ENCODE data around the gene GRK2. TPM values are rescaled to one million over a fixed set of nuclear protein-coding genes. Genes with fewer than 3 reads are reported as not detected.

Gene GRK2
- total and polyA plus RNA-seq, 2 donors (not counting 3 experiments of a cell fraction or from before 2014, with no cell fraction given), result 57.9 to 62.3 TPM

GRCh38 chr11:67264260-67264659, 2.0 kb upstream of the GRK2 start:
- TF ChIP-seq JUN (IDR thresholded peaks at IDR 0.05; ENCODE audit: borderline replicate concordance, insufficient read depth, insufficient read length, low read depth), result no peak
- Histone ChIP-seq H3K9me1 (replicated peaks; ENCODE audit: control insufficient read depth, extremely low read depth, insufficient read depth, low read length) (no peaks in the 10 kb centered on the region), H3K9ac (replicated peaks; ENCODE audit: extremely low read depth, insufficient read depth, low read length) (no peak overlapping the region), H3K4me2 (ENCODE audit: insufficient read depth, low read length) (no peak overlapping the region), H3K4me3 (replicated peaks in 1 of 3; ENCODE audit: insufficient read depth in 1 of 3, low read depth in 1 of 3, low read length in 3 of 3) (no peak overlapping the region), H3K9me3 (replicated peaks; ENCODE audit: control insufficient read depth, insufficient read depth, low read length) (no peaks in the 10 kb centered on the region), H3K27ac (ENCODE audit: insufficient read depth, low read depth, low read length) (no peak overlapping the region), H3K4me1 (ENCODE audit: control insufficient read depth, extremely low read depth, insufficient read depth, low read length) (peaks cover 21% of the 10 kb centered on the region), H3K27me3 (ENCODE audit: control insufficient read depth in 2 of 2, insufficient read depth in 2 of 2, low read length in 2 of 2) (no peaks in the 10 kb centered on the region), H4K20me1 (replicated peaks; ENCODE audit: control insufficient read depth, extremely low read depth, insufficient read depth, low read length) (no peaks in the 10 kb centered on the region), H3K79me2 (ENCODE audit: control insufficient read depth, insufficient read depth, low read length) (peaks cover 26% of the 10 kb centered on the region), H2AFZ (ENCODE audit: low read depth, low read length) (no peak overlapping the region), H3K36me3 (ENCODE audit: control insufficient read depth in 2 of 2, extremely low read depth in 1 of 2, insufficient read depth in 2 of 2, low read length in 2 of 2) (peaks cover 0 to 2% of the 10 kb centered on the region in 2 experiments)
- BruUV-seq (replicated peaks), result no TSS peak
- no peak for FAIRE-seq
- ChIA-PET POLR2A (no interaction called here), CTCF (interaction anchor here (1.2 to 4.9 kb wide), 8 partner anchors 13 to 182 kb away, joined by 3 to 151 read pairs (median 12); no protein-coding TSS in a partner anchor)
- no peak for DNase-seq (ENCODE audit: low read depth, low spot score)
- intact Hi-C loops (cut with micrococcal nuclease) (loop anchor here (10.0 kb wide), 1 partner anchor 241 kb away; the partner anchor contains the start of genes CDK2AP2 and PITPNM1), dilution Hi-C loops (cut with MboI; ENCODE audit: extremely low pct_ligation_motif_present, low sequenced_read_pairs) (no loop called here)

GRCh38 chr11:67264877-67265632, 1.2 kb upstream of the GRK2 start:
- no peak overlapping the region for H2AFZ ChIP-seq (ENCODE audit: low read depth, low read length)
- FAIRE-seq (no peak), DNase-seq (ENCODE audit: low read depth, low spot score) (no peak)
- H3K9me1 ChIP-seq (replicated peaks; ENCODE audit: control insufficient read depth, extremely low read depth, insufficient read depth, low read length), result no peaks in the 10 kb centered on the region
- dilution Hi-C loops (cut with MboI; ENCODE audit: extremely low pct_ligation_motif_present, low sequenced_read_pairs) (no loop called here), intact Hi-C loops (cut with micrococcal nuclease) (loop anchor here (10.0 kb wide), 1 partner anchor 240 kb away; the partner anchor contains the start of genes CDK2AP2 and PITPNM1)
- no peak overlapping the region for H3K27ac ChIP-seq (ENCODE audit: insufficient read depth, low read depth, low read length)
- H4K20me1 ChIP-seq (replicated peaks; ENCODE audit: control insufficient read depth, extremely low read depth, insufficient read depth, low read length), result no peaks in the 10 kb centered on the region
- peaks cover 29% of the 10 kb centered on the region for H3K4me1 ChIP-seq (ENCODE audit: control insufficient read depth, extremely low read depth, insufficient read depth, low read length)
- H3K4me3 ChIP-seq (replicated peaks in 1 of 3; ENCODE audit: insufficient read depth in 1 of 3, low read depth in 1 of 3, low read length in 3 of 3), result no peak overlapping the region
- POLR2A ChIA-PET, result no interaction called here
- no peaks in the 10 kb centered on the region for H3K27me3 ChIP-seq (ENCODE audit: control insufficient read depth in 2 of 2, insufficient read depth in 2 of 2, low read length in 2 of 2)
- H3K36me3 ChIP-seq (ENCODE audit: control insufficient read depth in 2 of 2, extremely low read depth in 1 of 2, insufficient read depth in 2 of 2, low read length in 2 of 2), result peaks cover 0 to 2% of the 10 kb centered on the region in 2 experiments
- TF ChIP-seq JUN (IDR thresholded peaks at IDR 0.05; ENCODE audit: borderline replicate concordance, insufficient read depth, insufficient read length, low read depth) (no peak), POLR2AphosphoS5 (IDR thresholded peaks at IDR 0.05; ENCODE audit: insufficient read depth, low read depth, low read length) (no peak), FOS (IDR thresholded peaks at IDR 0.05; ENCODE audit: borderline replicate concordance, insufficient read depth, low read length) (no peak), MYC (IDR thresholded peaks at IDR 0.05; ENCODE audit: low read depth, low read length) (no peak), GATA2 (IDR thresholded peaks at IDR 0.05; ENCODE audit: insufficient read depth, insufficient read length, low read depth, low read length) (no peak), POLR2A (IDR thresholded peaks at IDR 0.05; ENCODE audit: low read depth, low read length) (no peak), MAX (IDR thresholded peaks at IDR 0.05; ENCODE audit: insufficient read depth, insufficient read length) (no peak), EZH2 (IDR thresholded peaks at IDR 0.05; ENCODE audit: borderline replicate concordance, low read depth, low read length, severe bottlenecking) (no peak)
- TF ChIP-seq, protein P1, sequence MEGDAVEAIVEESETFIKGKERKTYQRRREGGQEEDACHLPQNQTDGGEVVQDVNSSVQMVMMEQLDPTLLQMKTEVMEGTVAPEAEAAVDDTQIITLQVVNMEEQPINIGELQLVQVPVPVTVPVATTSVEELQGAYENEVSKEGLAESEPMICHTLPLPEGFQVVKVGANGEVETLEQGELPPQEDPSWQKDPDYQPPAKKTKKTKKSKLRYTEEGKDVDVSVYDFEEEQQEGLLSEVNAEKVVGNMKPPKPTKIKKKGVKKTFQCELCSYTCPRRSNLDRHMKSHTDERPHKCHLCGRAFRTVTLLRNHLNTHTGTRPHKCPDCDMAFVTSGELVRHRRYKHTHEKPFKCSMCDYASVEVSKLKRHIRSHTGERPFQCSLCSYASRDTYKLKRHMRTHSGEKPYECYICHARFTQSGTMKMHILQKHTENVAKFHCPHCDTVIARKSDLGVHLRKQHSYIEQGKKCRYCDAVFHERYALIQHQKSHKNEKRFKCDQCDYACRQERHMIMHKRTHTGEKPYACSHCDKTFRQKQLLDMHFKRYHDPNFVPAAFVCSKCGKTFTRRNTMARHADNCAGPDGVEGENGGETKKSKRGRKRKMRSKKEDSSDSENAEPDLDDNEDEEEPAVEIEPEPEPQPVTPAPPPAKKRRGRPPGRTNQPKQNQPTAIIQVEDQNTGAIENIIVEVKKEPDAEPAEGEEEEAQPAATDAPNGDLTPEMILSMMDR (IDR thresholded peaks at IDR 0.05; ENCODE audit: extremely low read depth in 1 of 2, insufficient read depth in 1 of 2, low read depth in 1 of 2, low read length in 2 of 2), result no peak
- H3K4me2 ChIP-seq (ENCODE audit: insufficient read depth, low read length), result no peak overlapping the region
- no peak overlapping the region for H3K9ac ChIP-seq (replicated peaks; ENCODE audit: extremely low read depth, insufficient read depth, low read length)
- H3K79me2 ChIP-seq (ENCODE audit: control insufficient read depth, insufficient read depth, low read length), result peaks cover 33% of the 10 kb centered on the region
- no TSS peak for BruUV-seq (replicated peaks)
- CTCF ChIA-PET, result interaction anchor here (1.4 to 4.9 kb wide), 4 partner anchors 12 to 183 kb away, joined by 5 to 151 read pairs (median 48); no protein-coding TSS in a partner anchor
- no peaks in the 10 kb centered on the region for H3K9me3 ChIP-seq (replicated peaks; ENCODE audit: control insufficient read depth, insufficient read depth, low read length)
